Activated T-cell treated with anti-CD3 and anti-CD28 coated beads for 4 hours (primary cell): ENCODE measurements around the gene EFCAB6.
"Not testable (repeated sequence)": the region's sequence is repeated elsewhere in the genome, so short reads cannot be mapped to it uniquely, and the experiment has no call there.

Experiments
- DNase-seq: peaks from one replicate; pipeline ENCODE4 v3.0.0-alpha.2; 2020

EFCAB6 gene

GRCh38 chr22:43689356-43689755, 122.7 kb downstream of the EFCAB6 start:
- no peak for DNase-seq

GRCh38 chr22:43682851-43683250, 129.3 kb downstream of the EFCAB6 start:
- DNase-seq: no peak

GRCh38 chr22:43681731-43682360, 130.3 kb downstream of the EFCAB6 start:
- DNase-seq: no peak

- no peak for DNase-seq
Measured at GRCh38 chr22:43670513-43670912, 141.6 kb downstream of the EFCAB6 start.

- no peak for DNase-seq
Measured at GRCh38 chr22:43669190-43669589, 142.9 kb downstream of the EFCAB6 start.

- no peak for DNase-seq
Measured at GRCh38 chr22:43667656-43668055, 144.4 kb downstream of the EFCAB6 start.

- no peak for DNase-seq
Measured at GRCh38 chr22:43666457-43666856, 145.6 kb downstream of the EFCAB6 start.

- no peak for DNase-seq
Measured at GRCh38 chr22:43658823-43659222, 153.3 kb downstream of the EFCAB6 start.

GRCh38 chr22:43656581-43656980, 155.5 kb downstream of the EFCAB6 start:
- not testable (repeated sequence) for DNase-seq

- no peak for DNase-seq
Measured at GRCh38 chr22:43654271-43654670, 157.8 kb downstream of the EFCAB6 start.

- no peak for DNase-seq
Measured at GRCh38 chr22:43652845-43653244, 159.3 kb downstream of the EFCAB6 start.

GRCh38 chr22:43643387-43643786, 168.7 kb downstream of the EFCAB6 start:
- no peak for DNase-seq

- no peak for DNase-seq
Measured at GRCh38 chr22:43642319-43643206, 169.5 kb downstream of the EFCAB6 start.

- no peak for DNase-seq
Measured at GRCh38 chr22:43639228-43639948, 172.7 kb downstream of the EFCAB6 start.

- DNase-seq: no peak
Measured at GRCh38 chr22:43637275-43638260, 174.5 kb downstream of the EFCAB6 start.

GRCh38 chr22:43636086-43636485, 176.0 kb downstream of the EFCAB6 start:
- DNase-seq: no peak

- DNase-seq: no peak
Measured at GRCh38 chr22:43635101-43635500, 177.0 kb downstream of the EFCAB6 start.

- no peak for DNase-seq
Measured at GRCh38 chr22:43634316-43634715, 177.8 kb downstream of the EFCAB6 start.

- no peak for DNase-seq
Measured at GRCh38 chr22:43633631-43634285, 178.3 kb downstream of the EFCAB6 start.

GRCh38 chr22:43631846-43632245, 180.3 kb downstream of the EFCAB6 start:
- no peak for DNase-seq

- no peak for DNase-seq
Measured at GRCh38 chr22:43631201-43631600, 180.9 kb downstream of the EFCAB6 start.

- no peak for DNase-seq
Measured at GRCh38 chr22:43630451-43630850, 181.7 kb downstream of the EFCAB6 start.
